Activated T-cell treated with anti-CD3 and anti-CD28 coated beads, Interleukin-2, amount 50 U/mL, for 48 hours (primary cell): ENCODE data around the gene HFE.

ENCODE experiments used
- DNase-seq, 2 experiments: peaks; one replicate each; pipeline ENCODE4 v3.0.0-alpha.2; 2020

HFE gene

GRCh38 chr6:26140967-26141294, 53.7 kb downstream of the HFE start:
- DNase-seq = no peak

GRCh38 chr6:26141378-26141904, 54.2 kb downstream of the HFE start:
- DNase-seq = no peak

- no peak for DNase-seq
These were observed 54.8 kb downstream of the HFE start for GRCh38 chr6:26142026-26142425.
